ENCODE measurements around the gene ITGB6. TPM values are rescaled to one million over a fixed set of nuclear protein-coding genes. Genes with fewer than 3 reads are reported as not detected.
A peak's percentile ranks its signal among the peaks of the same experiment; 100 is the strongest.
"Not testable (repeated sequence)": the region's sequence is repeated elsewhere in the genome, so short reads cannot be mapped to it uniquely, and the experiment has no call there.

Gene ITGB6
- total and polyA plus RNA-seq, 8 donors: 2.3 to 49.6 (median 8.3) TPM

DNA sequence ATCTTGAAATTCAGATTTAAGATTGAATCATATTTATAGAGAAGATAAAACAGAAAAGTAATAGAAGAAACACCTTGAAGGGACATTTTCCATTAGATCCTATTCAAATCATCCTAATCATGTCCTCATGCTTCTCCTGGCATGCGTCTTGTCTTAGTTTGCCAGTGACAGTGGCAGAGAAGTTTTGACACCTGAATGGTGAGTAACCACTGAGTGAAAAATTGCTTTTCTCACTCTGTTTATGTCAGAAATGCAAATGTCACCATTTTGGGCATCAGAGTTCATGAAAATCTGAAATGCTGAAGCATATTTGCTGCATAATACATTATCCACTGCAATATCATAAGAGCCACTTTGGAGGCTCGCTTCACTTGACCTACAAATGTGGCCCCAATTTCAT lies 74.7 kb downstream of the ITGB6 start:
- WGBS, 5 donors: 90 to 100% (median 95%) methylated on average over 2 of the region's 2 CpGs
- Histone ChIP-seq H3K27ac (no peak overlapping the region), H3K36me3 (peaks cover 0 to 15% (median 0%) of the 10 kb centered on the region in 4 donors), H3K4me1 (no peaks in the 10 kb centered on the region), H3K27me3 (no peaks in the 10 kb centered on the region), H3K4me3 (no peak overlapping the region), H3K9me3 (no peaks in the 10 kb centered on the region)
- intact Hi-C loops (cut with DNase I; ENCODE audit: low total_unique reads): no loop called here
- no peak for TF ChIP-seq POLR2A (IDR thresholded peaks at IDR 0.05)
- no peak for TF ChIP-seq POLR2AphosphoS5 (IDR thresholded peaks at IDR 0.05)
- no peak for TF ChIP-seq EP300 (IDR thresholded peaks at IDR 0.05)
- TF ChIP-seq, protein P1, sequence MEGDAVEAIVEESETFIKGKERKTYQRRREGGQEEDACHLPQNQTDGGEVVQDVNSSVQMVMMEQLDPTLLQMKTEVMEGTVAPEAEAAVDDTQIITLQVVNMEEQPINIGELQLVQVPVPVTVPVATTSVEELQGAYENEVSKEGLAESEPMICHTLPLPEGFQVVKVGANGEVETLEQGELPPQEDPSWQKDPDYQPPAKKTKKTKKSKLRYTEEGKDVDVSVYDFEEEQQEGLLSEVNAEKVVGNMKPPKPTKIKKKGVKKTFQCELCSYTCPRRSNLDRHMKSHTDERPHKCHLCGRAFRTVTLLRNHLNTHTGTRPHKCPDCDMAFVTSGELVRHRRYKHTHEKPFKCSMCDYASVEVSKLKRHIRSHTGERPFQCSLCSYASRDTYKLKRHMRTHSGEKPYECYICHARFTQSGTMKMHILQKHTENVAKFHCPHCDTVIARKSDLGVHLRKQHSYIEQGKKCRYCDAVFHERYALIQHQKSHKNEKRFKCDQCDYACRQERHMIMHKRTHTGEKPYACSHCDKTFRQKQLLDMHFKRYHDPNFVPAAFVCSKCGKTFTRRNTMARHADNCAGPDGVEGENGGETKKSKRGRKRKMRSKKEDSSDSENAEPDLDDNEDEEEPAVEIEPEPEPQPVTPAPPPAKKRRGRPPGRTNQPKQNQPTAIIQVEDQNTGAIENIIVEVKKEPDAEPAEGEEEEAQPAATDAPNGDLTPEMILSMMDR (IDR thresholded peaks at IDR 0.05): no peak
- no peak for DNase-seq

DNA sequence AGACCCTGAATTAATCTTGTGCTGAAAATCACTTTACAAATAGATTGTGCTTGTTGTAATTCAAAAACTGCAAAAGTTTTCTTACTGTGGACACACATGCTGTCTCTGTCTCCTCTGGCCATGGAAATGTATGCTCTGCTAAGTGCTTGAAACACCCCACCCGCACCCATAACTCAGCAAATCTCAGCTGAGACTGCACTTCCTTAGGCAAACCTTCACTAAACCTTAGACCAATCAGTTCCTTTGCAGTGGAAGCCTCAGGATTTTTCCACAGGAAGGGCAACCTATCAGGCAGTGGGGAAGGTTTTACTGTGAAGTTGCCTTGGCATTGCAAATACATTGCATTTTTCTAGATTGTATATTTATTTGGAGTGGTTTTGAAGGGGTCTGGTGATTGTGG lies 75.5 kb downstream of the ITGB6 start:
- Histone ChIP-seq H3K4me3 (no peak overlapping the region), H3K4me1 (no peaks in the 10 kb centered on the region), H3K27me3 (no peaks in the 10 kb centered on the region), H3K9me3 (no peaks in the 10 kb centered on the region), H3K27ac (no peak overlapping the region), H3K36me3 (peaks cover 0 to 15% (median 0%) of the 10 kb centered on the region in 4 donors)
- DNase-seq: no peak
- 67 to 86% (median 83%) methylated on average over 1 of the region's 1 CpG for WGBS, 5 donors
- TF ChIP-seq EP300 (IDR thresholded peaks at IDR 0.05) (no peak), POLR2AphosphoS5 (IDR thresholded peaks at IDR 0.05) (no peak), POLR2A (IDR thresholded peaks at IDR 0.05) (no peak)
- TF ChIP-seq, protein P1 (IDR thresholded peaks at IDR 0.05): no peak
- intact Hi-C loops (cut with DNase I; ENCODE audit: low total_unique reads): no loop called here

DNA sequence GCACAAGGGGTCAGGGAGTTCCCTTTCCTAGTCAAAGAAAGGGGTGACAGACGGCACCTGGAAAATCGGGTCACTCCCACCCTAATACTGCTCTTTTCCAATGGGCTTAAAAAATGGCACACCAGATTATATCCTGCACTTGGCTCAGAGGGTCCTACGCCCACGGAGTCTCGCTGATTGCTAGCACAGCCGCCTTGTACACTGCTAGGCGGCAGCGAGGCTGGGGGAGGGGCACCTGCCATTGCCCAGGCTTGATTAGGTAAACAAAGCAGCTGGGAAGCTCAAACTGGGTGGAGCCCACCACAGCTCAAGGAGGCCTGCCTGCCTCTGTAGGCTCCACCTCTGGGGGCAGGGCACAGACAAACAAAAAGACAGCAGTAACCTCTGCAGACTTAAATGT lies 85.4 kb downstream of the ITGB6 start:
- peak in 1 of 2 donors; percentile 27 for DNase-seq

DNA sequence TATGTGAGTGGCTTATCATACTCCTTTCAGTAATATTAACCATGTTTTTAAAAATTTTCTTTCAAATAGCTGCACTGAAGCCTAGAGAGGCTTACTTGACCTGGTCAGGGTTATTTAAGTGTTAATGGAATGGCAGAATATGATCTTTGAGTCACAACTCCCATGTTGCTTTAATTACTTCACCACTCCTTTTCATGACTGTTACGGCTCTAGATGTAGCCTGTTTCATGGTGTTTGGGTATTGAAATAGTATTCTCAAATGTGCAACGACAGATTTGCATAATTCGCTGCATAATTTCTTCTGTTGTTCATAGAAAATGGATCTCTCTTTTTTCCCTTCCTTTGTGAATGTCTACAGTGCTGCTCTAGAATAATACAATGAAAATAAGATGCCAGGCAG lies 86.1 kb downstream of the ITGB6 start:
- H3K4me3 ChIP-seq: no peak overlapping the region
- no peaks in the 10 kb centered on the region for H3K9me3 ChIP-seq
- H3K4me1 ChIP-seq: no peaks in the 10 kb centered on the region
- no peaks in the 10 kb centered on the region for H3K27me3 ChIP-seq
- peaks cover 0 to 4% (median 0%) of the 10 kb centered on the region in 4 donors for H3K36me3 ChIP-seq
- intact Hi-C loops (cut with DNase I; ENCODE audit: low total_unique reads): no loop called here
- no peak for DNase-seq
- H3K27ac ChIP-seq: no peak overlapping the region
- TF ChIP-seq EP300 (IDR thresholded peaks at IDR 0.05) (no peak), POLR2A (IDR thresholded peaks at IDR 0.05) (no peak), POLR2AphosphoS5 (IDR thresholded peaks at IDR 0.05) (no peak)
- TF ChIP-seq, protein P1 (IDR thresholded peaks at IDR 0.05): no peak
- WGBS, 5 donors: 91 to 97% (median 95%) methylated on average over 3 of the region's 3 CpGs

More for the DNA sequence above, 85.4 kb downstream of the ITGB6 start:
- 25 to 60% (median 52%) methylated on average over 2 to 8 of the region's 8 CpGs for WGBS, 5 donors
- intact Hi-C loops (cut with DNase I; ENCODE audit: low total_unique reads); H3K27me3 ChIP-seq; H3K4me3 ChIP-seq; H3K27ac ChIP-seq; H3K4me1 ChIP-seq; H3K9me3 ChIP-seq; H3K36me3 ChIP-seq: not testable (repeated sequence)

DNA sequence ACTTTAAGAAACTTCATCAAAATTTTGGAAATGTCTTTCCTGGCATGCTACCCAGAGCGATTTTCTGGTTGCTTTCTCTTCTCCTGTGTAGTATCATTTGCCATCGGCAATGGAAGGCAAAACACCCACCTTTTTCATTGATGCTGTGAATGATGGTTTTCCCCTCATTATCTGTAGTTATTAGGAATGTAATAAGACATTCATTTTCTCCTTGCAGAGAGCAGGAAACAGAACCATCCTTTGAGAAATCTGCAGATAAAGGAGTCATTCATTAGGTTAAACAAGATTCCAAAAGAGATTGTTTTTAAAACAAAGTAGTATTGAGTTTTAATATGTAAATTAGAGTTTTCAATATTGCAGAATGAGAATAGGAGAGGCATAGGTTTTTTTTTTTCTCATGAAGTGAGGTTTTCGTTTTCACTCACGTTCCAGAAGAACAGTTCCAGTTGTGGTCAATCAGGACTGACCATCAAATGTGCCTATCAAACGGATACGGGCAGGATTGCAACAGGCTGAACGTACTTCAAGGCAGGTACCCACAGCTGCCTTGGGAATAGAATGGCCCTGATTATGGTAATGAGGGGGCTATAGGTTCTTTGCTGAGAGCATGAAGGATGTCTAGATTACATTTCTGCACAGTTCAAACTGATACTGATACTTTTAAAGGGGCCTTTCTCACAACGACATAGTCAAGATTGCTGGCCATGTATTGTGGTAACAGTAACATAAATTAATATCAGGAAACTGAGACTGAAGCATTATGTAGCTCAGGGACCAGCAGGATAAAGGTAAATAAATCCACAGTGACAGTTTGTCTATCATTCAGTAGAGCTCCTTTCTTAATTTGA lies 87.9 kb downstream of the ITGB6 start:
- WGBS, 5 donors: 78 to 85% (median 83%) methylated on average over 8 of the region's 8 CpGs
- no peaks in the 10 kb centered on the region for H3K9me3 ChIP-seq
- H3K27me3 ChIP-seq: no peaks in the 10 kb centered on the region
- H3K4me3 ChIP-seq: no peak overlapping the region
- no peak overlapping the region for H3K27ac ChIP-seq
- intact Hi-C loops (cut with DNase I; ENCODE audit: low total_unique reads): no loop called here
- TF ChIP-seq POLR2AphosphoS5 (IDR thresholded peaks at IDR 0.05) (no peak), POLR2A (IDR thresholded peaks at IDR 0.05) (no peak), EP300 (IDR thresholded peaks at IDR 0.05) (no peak)
- TF ChIP-seq, protein P1 (IDR thresholded peaks at IDR 0.05): no peak
- DNase-seq: no peak
- H3K36me3 ChIP-seq: peaks cover 0 to 9% (median 2%) of the 10 kb centered on the region in 4 donors
- H3K4me1 ChIP-seq: no peaks in the 10 kb centered on the region

All from stomach (tissue), 9 donors.